ENCODE data around the gene FBXO21. TPM values are rescaled to one million over a fixed set of nuclear protein-coding genes. Genes with fewer than 3 reads are reported as not detected.

Gene FBXO21
- total and polyA plus RNA-seq, 2 donors (not counting 1 experiment from before 2014, with no cell fraction given): 31.3 to 81.3 TPM

GRCh38 chr12:117143008-117143532, 47.2 kb downstream of the FBXO21 start:
- H3K4me2 ChIP-seq (ENCODE audit: extremely low read depth, insufficient read depth, low read length): no peak overlapping the region
- H3K27ac ChIP-seq (ENCODE audit: insufficient read depth, low read length): no peak overlapping the region
- peaks cover 8% of the 10 kb centered on the region for H3K36me3 ChIP-seq (ENCODE audit: control insufficient read depth, insufficient read depth, low read length)
- H3K9ac ChIP-seq (ENCODE audit: insufficient read depth, low read length): no peak overlapping the region
- TF ChIP-seq EZH2 (IDR thresholded peaks at IDR 0.05; ENCODE audit: low read length, missing control alignments): no peak
- TF ChIP-seq, protein P1, sequence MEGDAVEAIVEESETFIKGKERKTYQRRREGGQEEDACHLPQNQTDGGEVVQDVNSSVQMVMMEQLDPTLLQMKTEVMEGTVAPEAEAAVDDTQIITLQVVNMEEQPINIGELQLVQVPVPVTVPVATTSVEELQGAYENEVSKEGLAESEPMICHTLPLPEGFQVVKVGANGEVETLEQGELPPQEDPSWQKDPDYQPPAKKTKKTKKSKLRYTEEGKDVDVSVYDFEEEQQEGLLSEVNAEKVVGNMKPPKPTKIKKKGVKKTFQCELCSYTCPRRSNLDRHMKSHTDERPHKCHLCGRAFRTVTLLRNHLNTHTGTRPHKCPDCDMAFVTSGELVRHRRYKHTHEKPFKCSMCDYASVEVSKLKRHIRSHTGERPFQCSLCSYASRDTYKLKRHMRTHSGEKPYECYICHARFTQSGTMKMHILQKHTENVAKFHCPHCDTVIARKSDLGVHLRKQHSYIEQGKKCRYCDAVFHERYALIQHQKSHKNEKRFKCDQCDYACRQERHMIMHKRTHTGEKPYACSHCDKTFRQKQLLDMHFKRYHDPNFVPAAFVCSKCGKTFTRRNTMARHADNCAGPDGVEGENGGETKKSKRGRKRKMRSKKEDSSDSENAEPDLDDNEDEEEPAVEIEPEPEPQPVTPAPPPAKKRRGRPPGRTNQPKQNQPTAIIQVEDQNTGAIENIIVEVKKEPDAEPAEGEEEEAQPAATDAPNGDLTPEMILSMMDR (conservative IDR thresholded peaks at IDR 0.05 in 1 of 2, IDR thresholded peaks at IDR 0.05 in 1 of 2; ENCODE audit: low read depth in 1 of 2, low read length in 2 of 2): no peak
- no peak overlapping the region for H3K4me3 ChIP-seq (replicated peaks in 1 of 4; ENCODE audit: control extremely low read depth in 1 of 4, insufficient read depth in 1 of 4, low read depth in 3 of 4, low read length in 4 of 4)
- H4K20me1 ChIP-seq (ENCODE audit: control insufficient read depth, extremely low read depth, insufficient read depth, low read length): no peaks in the 10 kb centered on the region
- no peaks in the 10 kb centered on the region for H3K79me2 ChIP-seq (ENCODE audit: control insufficient read depth, insufficient read depth, low read length)
- H2AFZ ChIP-seq (ENCODE audit: low read length): no peak overlapping the region
- H3K9me3 ChIP-seq (ENCODE audit: control insufficient read depth, insufficient read depth, low read depth, low read length): no peaks in the 10 kb centered on the region
- H3K27me3 ChIP-seq (ENCODE audit: control insufficient read depth, insufficient read depth, low read length): no peaks in the 10 kb centered on the region
- peak; percentile 28 to 40 for DNase-seq (ENCODE audit: low read depth in 2 of 2)
- H3K4me1 ChIP-seq (ENCODE audit: control insufficient read depth, extremely low read depth, insufficient read depth, low read length): no peaks in the 10 kb centered on the region

DNA sequence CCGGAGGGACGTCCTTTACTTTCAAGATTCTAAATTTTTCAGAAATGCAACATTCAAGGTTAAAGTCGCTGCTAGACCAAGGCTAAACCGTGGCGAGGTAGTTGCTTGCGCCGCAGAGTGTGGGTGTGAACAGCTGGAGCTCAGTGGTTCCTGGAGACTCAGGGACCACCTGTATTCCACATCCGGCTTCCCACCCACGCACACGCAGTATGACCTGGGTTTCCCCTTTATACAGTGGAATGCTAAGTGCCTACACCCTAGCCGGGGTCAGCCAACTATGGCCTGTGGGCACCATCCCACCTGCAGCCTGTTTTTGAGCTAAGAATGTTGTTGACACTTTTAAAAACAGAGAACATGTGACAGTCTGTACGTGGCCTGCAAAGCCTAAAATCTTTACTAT, 48.2 kb downstream of the FBXO21 start:
- no peaks in the 10 kb centered on the region for H3K79me2 ChIP-seq (ENCODE audit: control insufficient read depth, insufficient read depth, low read length)
- no peak for DNase-seq (ENCODE audit: low read depth in 2 of 2)

GRCh38 chr12:117141097-117141898, 49.0 kb downstream of the FBXO21 start:
- TF ChIP-seq EZH2 (IDR thresholded peaks at IDR 0.05; ENCODE audit: low read length, missing control alignments): no peak
- TF ChIP-seq, protein P1 (conservative IDR thresholded peaks at IDR 0.05 in 1 of 2, IDR thresholded peaks at IDR 0.05 in 1 of 2; ENCODE audit: low read depth in 1 of 2, low read length in 2 of 2): no peak

More for the DNA sequence above, 48.2 kb downstream of the FBXO21 start:
- Histone ChIP-seq H3K27ac (ENCODE audit: insufficient read depth, low read length) (no peak overlapping the region), H3K27me3 (ENCODE audit: control insufficient read depth, insufficient read depth, low read length) (no peaks in the 10 kb centered on the region), H3K4me2 (ENCODE audit: extremely low read depth, insufficient read depth, low read length) (no peak overlapping the region), H3K9me3 (ENCODE audit: control insufficient read depth, insufficient read depth, low read depth, low read length) (no peaks in the 10 kb centered on the region), H2AFZ (ENCODE audit: low read length) (no peak overlapping the region), H3K36me3 (ENCODE audit: control insufficient read depth, insufficient read depth, low read length) (peaks cover 8% of the 10 kb centered on the region), H3K4me3 (replicated peaks in 1 of 4; ENCODE audit: control extremely low read depth in 1 of 4, insufficient read depth in 1 of 4, low read depth in 3 of 4, low read length in 4 of 4) (no peak overlapping the region), H3K4me1 (ENCODE audit: control insufficient read depth, extremely low read depth, insufficient read depth, low read length) (no peaks in the 10 kb centered on the region), H4K20me1 (ENCODE audit: control insufficient read depth, extremely low read depth, insufficient read depth, low read length) (no peaks in the 10 kb centered on the region), H3K9ac (ENCODE audit: insufficient read depth, low read length) (no peak overlapping the region)
- TF ChIP-seq EZH2 (IDR thresholded peaks at IDR 0.05; ENCODE audit: low read length, missing control alignments): no peak
- TF ChIP-seq, protein P1 (conservative IDR thresholded peaks at IDR 0.05 in 1 of 2, IDR thresholded peaks at IDR 0.05 in 1 of 2; ENCODE audit: low read depth in 1 of 2, low read length in 2 of 2): no peak

More at GRCh38 chr12:117141097-117141898, 49.0 kb downstream of the FBXO21 start:
- no peak overlapping the region for H3K27ac ChIP-seq (ENCODE audit: insufficient read depth, low read length)
- no peaks in the 10 kb centered on the region for H3K4me1 ChIP-seq (ENCODE audit: control insufficient read depth, extremely low read depth, insufficient read depth, low read length)
- no peak overlapping the region for H3K4me3 ChIP-seq (replicated peaks in 1 of 4; ENCODE audit: control extremely low read depth in 1 of 4, insufficient read depth in 1 of 4, low read depth in 3 of 4, low read length in 4 of 4)
- no peak for DNase-seq (ENCODE audit: low read depth in 2 of 2)
- H3K9me3 ChIP-seq (ENCODE audit: control insufficient read depth, insufficient read depth, low read depth, low read length): no peaks in the 10 kb centered on the region
- H3K4me2 ChIP-seq (ENCODE audit: extremely low read depth, insufficient read depth, low read length): no peak overlapping the region
- peaks cover 8% of the 10 kb centered on the region for H3K36me3 ChIP-seq (ENCODE audit: control insufficient read depth, insufficient read depth, low read length)
- no peaks in the 10 kb centered on the region for H4K20me1 ChIP-seq (ENCODE audit: control insufficient read depth, extremely low read depth, insufficient read depth, low read length)
- H3K79me2 ChIP-seq (ENCODE audit: control insufficient read depth, insufficient read depth, low read length): no peaks in the 10 kb centered on the region
- no peak overlapping the region for H2AFZ ChIP-seq (ENCODE audit: low read length)
- H3K27me3 ChIP-seq (ENCODE audit: control insufficient read depth, insufficient read depth, low read length): no peaks in the 10 kb centered on the region
- no peak overlapping the region for H3K9ac ChIP-seq (ENCODE audit: insufficient read depth, low read length)
